ENCODE measurements around the gene BUB3.

GRCh38 chr10:123135415-123136141 is 18.6 kb upstream of the BUB3 start, which contains the start of gene HMX3:
- TF ChIP-seq REST (IDR thresholded peaks at IDR 0.05; ENCODE audit: insufficient read depth in 1 of 2, low read depth in 2 of 2, low read length in 2 of 2) (no peak), POLR2AphosphoS5 (IDR thresholded peaks at IDR 0.05; ENCODE audit: low read depth, low read length) (no peak), SIN3A (IDR thresholded peaks at IDR 0.05; ENCODE audit: borderline replicate concordance, insufficient read depth, low read length) (no peak), TAF1 (IDR thresholded peaks at IDR 0.05; ENCODE audit: borderline replicate concordance, insufficient read depth, low read length) (no peak)
